ENCODE measurements around the gene MAGI2. TPM values are rescaled to one million over a fixed set of nuclear protein-coding genes. Genes with fewer than 3 reads are reported as not detected.

The MAGI2 gene
- total RNA-seq, 2 experiments from 2014 or later: 0.14 to 0.19 TPM

GRCh38 chr7:78863281-78863680 is 590.2 kb downstream of the MAGI2 start:
- ATAC-seq (ENCODE audit: low read depth): no peak
- H3K9me3 Mint-ChIP-seq: peaks cover 1% of the 10 kb centered on the region
- no peak overlapping the region for H3K27ac Mint-ChIP-seq
- no peaks in the 10 kb centered on the region for H3K27me3 Mint-ChIP-seq
- no peaks in the 10 kb centered on the region for H3K36me3 Mint-ChIP-seq
- no peak overlapping the region for H3K4me3 Mint-ChIP-seq
- POLR2A ChIA-PET: no interaction called here
- no peak for DNase-seq
- H3K4me1 Mint-ChIP-seq: no peaks in the 10 kb centered on the region

DNA sequence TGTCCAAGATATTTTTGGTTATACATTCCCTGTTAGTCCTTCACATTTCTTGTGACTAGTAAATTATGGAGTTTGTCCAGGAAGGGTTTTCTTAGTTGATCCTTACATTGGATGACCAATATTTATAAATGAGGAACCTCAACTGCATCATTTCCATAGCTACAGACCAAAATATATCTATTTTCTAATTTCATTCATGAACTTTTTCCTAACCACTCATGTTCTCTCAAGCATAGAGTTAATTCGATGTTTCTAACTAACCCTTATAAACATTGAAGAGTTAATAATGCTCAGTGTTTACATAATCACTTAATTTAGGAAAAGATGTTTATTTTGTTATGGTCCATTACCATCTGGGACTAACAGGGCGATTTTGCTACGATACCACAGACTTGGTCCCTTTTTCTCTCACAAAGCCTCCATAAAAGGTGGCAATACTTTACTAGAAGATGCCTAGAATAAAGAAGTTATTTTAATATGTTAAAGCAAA is 591.0 kb downstream of the MAGI2 start:
- no peaks in the 10 kb centered on the region for H3K4me1 Mint-ChIP-seq
- H3K9me3 Mint-ChIP-seq: peaks cover 1% of the 10 kb centered on the region
- H3K4me3 Mint-ChIP-seq: no peak overlapping the region
- no peak overlapping the region for H3K27ac Mint-ChIP-seq
- no peaks in the 10 kb centered on the region for H3K36me3 Mint-ChIP-seq
- DNase-seq (no peak), ATAC-seq (ENCODE audit: low read depth) (no peak)
- POLR2A ChIA-PET: no interaction called here
- no peaks in the 10 kb centered on the region for H3K27me3 Mint-ChIP-seq

- no peaks in the 10 kb centered on the region for H3K36me3 Mint-ChIP-seq
- no peak for ATAC-seq (ENCODE audit: low read depth)
- no peak overlapping the region for H3K4me3 Mint-ChIP-seq
- POLR2A ChIA-PET: no interaction called here
- no peak for DNase-seq
- no peaks in the 10 kb centered on the region for H3K4me1 Mint-ChIP-seq
- no peak overlapping the region for H3K27ac Mint-ChIP-seq
- H3K9me3 Mint-ChIP-seq: peaks cover 2% of the 10 kb centered on the region
- no peaks in the 10 kb centered on the region for H3K27me3 Mint-ChIP-seq
Observed at GRCh38 chr7:78852951-78853350, 600.5 kb downstream of the MAGI2 start.

- no peak overlapping the region for H3K4me3 Mint-ChIP-seq
- no peaks in the 10 kb centered on the region for H3K36me3 Mint-ChIP-seq
Observed at GRCh38 chr7:78850093-78850740, 603.2 kb downstream of the MAGI2 start.

GRCh38 chr7:78845155-78845554 is 608.3 kb downstream of the MAGI2 start:
- ATAC-seq (ENCODE audit: low read depth): no peak
- H3K4me1 Mint-ChIP-seq: no peaks in the 10 kb centered on the region
- POLR2A ChIA-PET: no interaction called here
- no peak overlapping the region for H3K27ac Mint-ChIP-seq
- H3K36me3 Mint-ChIP-seq: no peaks in the 10 kb centered on the region
- no peaks in the 10 kb centered on the region for H3K27me3 Mint-ChIP-seq
- no peak overlapping the region for H3K4me3 Mint-ChIP-seq
- no peak for DNase-seq
- no peaks in the 10 kb centered on the region for H3K9me3 Mint-ChIP-seq

More at GRCh38 chr7:78850093-78850740, 603.2 kb downstream of the MAGI2 start:
- no peak for DNase-seq
- H3K27ac Mint-ChIP-seq: no peak overlapping the region
- ATAC-seq (ENCODE audit: low read depth): no peak
- POLR2A ChIA-PET: no interaction called here
- H3K9me3 Mint-ChIP-seq: peaks cover 1% of the 10 kb centered on the region
- no peaks in the 10 kb centered on the region for H3K27me3 Mint-ChIP-seq
- no peaks in the 10 kb centered on the region for H3K4me1 Mint-ChIP-seq

GRCh38 chr7:78842068-78842467 is 611.4 kb downstream of the MAGI2 start:
- no peak overlapping the region for H3K4me3 Mint-ChIP-seq
- DNase-seq: no peak
- POLR2A ChIA-PET: no interaction called here
- no peak overlapping the region for H3K27ac Mint-ChIP-seq
- no peaks in the 10 kb centered on the region for H3K27me3 Mint-ChIP-seq
- no peaks in the 10 kb centered on the region for H3K4me1 Mint-ChIP-seq
- H3K9me3 Mint-ChIP-seq: peaks cover 2% of the 10 kb centered on the region
- H3K36me3 Mint-ChIP-seq: no peaks in the 10 kb centered on the region
- ATAC-seq (ENCODE audit: low read depth): no peak

- no peak for DNase-seq
- Mint-ChIP-seq H3K36me3 (no peaks in the 10 kb centered on the region), H3K9me3 (peaks cover 3% of the 10 kb centered on the region), H3K27me3 (no peaks in the 10 kb centered on the region), H3K27ac (no peak overlapping the region), H3K4me1 (no peaks in the 10 kb centered on the region), H3K4me3 (no peak overlapping the region)
- POLR2A ChIA-PET: no interaction called here
- ATAC-seq (ENCODE audit: low read depth): no peak
Observed at GRCh38 chr7:78835897-78836296, 617.6 kb downstream of the MAGI2 start.

DNA sequence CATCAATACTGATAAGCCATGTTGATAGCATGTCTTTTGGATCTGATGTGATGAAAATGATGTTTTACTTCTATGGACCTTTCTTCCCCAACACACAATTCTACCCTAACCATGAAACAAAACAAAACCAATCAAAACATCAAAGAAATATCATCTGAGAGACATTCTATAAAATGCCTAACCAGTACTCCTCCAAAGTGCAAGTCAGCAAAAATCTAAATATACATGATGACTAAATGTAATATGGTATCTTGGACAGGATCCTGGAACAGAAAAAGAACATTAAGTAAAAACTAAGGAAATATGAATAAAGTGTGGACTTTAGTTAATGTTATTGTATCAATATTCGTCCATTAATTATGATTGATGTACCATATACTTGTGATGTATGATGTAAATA is 625.1 kb downstream of the MAGI2 start:
- Mint-ChIP-seq H3K9me3 (peaks cover 3% of the 10 kb centered on the region), H3K4me3 (no peak overlapping the region), H3K4me1 (no peaks in the 10 kb centered on the region), H3K36me3 (no peaks in the 10 kb centered on the region), H3K27ac (no peak overlapping the region), H3K27me3 (no peaks in the 10 kb centered on the region)
- POLR2A ChIA-PET: no interaction called here
- DNase-seq (no peak), ATAC-seq (ENCODE audit: low read depth) (no peak)

- Mint-ChIP-seq H3K4me1 (no peaks in the 10 kb centered on the region), H3K36me3 (no peaks in the 10 kb centered on the region), H3K4me3 (no peak overlapping the region), H3K9me3 (no peaks in the 10 kb centered on the region), H3K27me3 (no peaks in the 10 kb centered on the region), H3K27ac (no peak overlapping the region)
- POLR2A ChIA-PET: no interaction called here
- no peak for DNase-seq
- no peak for ATAC-seq (ENCODE audit: low read depth)
Observed at GRCh38 chr7:78803501-78804127, 649.9 kb downstream of the MAGI2 start.

- peaks cover 6% of the 10 kb centered on the region for H3K9me3 Mint-ChIP-seq
- no peaks in the 10 kb centered on the region for H3K36me3 Mint-ChIP-seq
- no peak overlapping the region for H3K4me3 Mint-ChIP-seq
- POLR2A ChIA-PET: no interaction called here
- ATAC-seq (ENCODE audit: low read depth) (no peak), DNase-seq (no peak)
- no peaks in the 10 kb centered on the region for H3K27me3 Mint-ChIP-seq
- no peaks in the 10 kb centered on the region for H3K4me1 Mint-ChIP-seq
- no peak overlapping the region for H3K27ac Mint-ChIP-seq
Observed at GRCh38 chr7:78794101-78794500, 659.4 kb downstream of the MAGI2 start.

DNA sequence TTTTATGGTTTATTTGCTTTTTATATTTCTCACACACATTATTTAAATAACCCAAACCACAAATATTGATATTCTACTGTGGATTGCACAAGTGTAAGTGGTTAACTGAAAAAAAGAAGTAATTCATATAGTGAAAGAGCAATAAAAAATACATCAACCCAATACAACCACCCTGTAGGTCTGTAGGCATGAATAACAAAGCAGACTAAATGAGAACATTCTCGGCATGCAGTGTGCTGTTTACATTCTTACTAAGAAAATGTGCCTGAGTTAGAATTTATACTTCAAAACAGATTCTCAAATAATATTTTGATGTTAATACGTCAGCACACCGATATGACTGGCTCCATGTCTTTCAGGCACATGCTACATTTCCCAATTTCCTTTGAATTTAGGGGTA is 660.8 kb downstream of the MAGI2 start:
- peaks cover 6% of the 10 kb centered on the region for H3K9me3 Mint-ChIP-seq
- no peak overlapping the region for H3K27ac Mint-ChIP-seq
- POLR2A ChIA-PET: no interaction called here
- H3K4me1 Mint-ChIP-seq: no peaks in the 10 kb centered on the region
- no peak overlapping the region for H3K4me3 Mint-ChIP-seq
- ATAC-seq (ENCODE audit: low read depth) (no peak), DNase-seq (no peak)
- H3K36me3 Mint-ChIP-seq: no peaks in the 10 kb centered on the region
- H3K27me3 Mint-ChIP-seq: no peaks in the 10 kb centered on the region

GRCh38 chr7:78792006-78792405 is 661.5 kb downstream of the MAGI2 start:
- ATAC-seq (ENCODE audit: low read depth) (no peak), DNase-seq (no peak)
- H3K27ac Mint-ChIP-seq: no peak overlapping the region
- H3K4me3 Mint-ChIP-seq: no peak overlapping the region
- H3K9me3 Mint-ChIP-seq: peaks cover 6% of the 10 kb centered on the region
- POLR2A ChIA-PET: no interaction called here
- H3K36me3 Mint-ChIP-seq: no peaks in the 10 kb centered on the region
- H3K27me3 Mint-ChIP-seq: no peaks in the 10 kb centered on the region
- H3K4me1 Mint-ChIP-seq: no peaks in the 10 kb centered on the region

DNA sequence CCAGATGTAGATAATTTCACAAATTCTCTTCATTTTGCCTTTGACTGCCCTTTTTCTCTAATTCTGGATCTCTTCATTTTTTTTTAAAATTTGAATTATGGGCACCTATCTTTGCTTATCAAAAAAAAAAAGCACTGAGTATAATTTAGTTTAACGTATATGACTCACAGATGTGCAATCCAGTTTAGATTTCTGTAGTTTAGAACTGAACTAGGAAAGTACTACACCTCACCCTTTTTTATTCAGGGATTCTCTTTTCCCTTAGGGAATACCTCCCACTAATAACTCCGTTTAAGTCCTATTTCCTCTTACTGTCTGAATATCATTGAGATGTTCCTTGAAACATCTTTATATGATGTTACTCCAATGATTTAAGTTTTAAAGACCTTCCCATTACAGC is 665.0 kb downstream of the MAGI2 start:
- H3K9me3 Mint-ChIP-seq: peaks cover 4% of the 10 kb centered on the region
- no peak overlapping the region for H3K4me3 Mint-ChIP-seq
- POLR2A ChIA-PET: no interaction called here
- no peak overlapping the region for H3K27ac Mint-ChIP-seq
- no peak for DNase-seq
- no peak for ATAC-seq (ENCODE audit: low read depth)
- H3K27me3 Mint-ChIP-seq: no peaks in the 10 kb centered on the region
- no peaks in the 10 kb centered on the region for H3K4me1 Mint-ChIP-seq
- no peaks in the 10 kb centered on the region for H3K36me3 Mint-ChIP-seq

DNA sequence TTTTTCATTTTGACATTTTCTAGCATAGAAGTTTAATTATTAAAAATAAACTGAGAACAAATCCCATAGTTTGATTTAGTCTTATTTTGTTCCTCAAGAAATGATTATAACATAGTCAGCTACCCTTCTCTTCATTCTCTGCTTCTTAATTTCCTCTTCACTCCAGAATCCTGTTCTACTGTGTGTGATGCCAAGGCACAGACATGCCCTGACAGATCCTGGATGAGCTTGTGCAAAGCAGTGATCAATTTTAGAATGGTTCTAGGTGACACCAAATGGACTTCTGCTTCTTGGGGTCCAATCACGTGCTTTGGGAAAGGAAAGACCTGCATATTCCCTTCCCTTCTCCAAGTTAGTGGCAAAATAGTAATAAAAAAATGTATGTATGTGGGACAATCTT is 665.6 kb downstream of the MAGI2 start:
- Mint-ChIP-seq H3K9me3 (peaks cover 4% of the 10 kb centered on the region), H3K36me3 (no peaks in the 10 kb centered on the region), H3K27ac (no peak overlapping the region), H3K27me3 (no peaks in the 10 kb centered on the region), H3K4me1 (no peaks in the 10 kb centered on the region), H3K4me3 (no peak overlapping the region)
- ATAC-seq (ENCODE audit: low read depth): no peak
- DNase-seq: no peak
- POLR2A ChIA-PET: no interaction called here

Data from activated naive CD8-positive, alpha-beta T cell treated with anti-CD3 and anti-CD28 coated beads, Interleukin-2, amount 10 ng/mL, durations not matched to agents 7 days and 5 days (primary cell).